ENCODE results near the gene SRC. TPM values are rescaled to one million over a fixed set of nuclear protein-coding genes. Genes with fewer than 3 reads are reported as not detected.

The SRC gene
- total RNA-seq, 4 donors from 2014 or later, result 18.8 to 39.5 (median 26.0) TPM

GRCh38 chr20:37351689-37352607, 6.0 kb downstream of the SRC start:
- H3K9me3 ChIP-seq, result no peaks in the 10 kb centered on the region
- DNase-seq (ENCODE audit: low spot score in 2 of 2), result no peak
- no peaks in the 10 kb centered on the region for H3K27me3 ChIP-seq
- H3K27ac ChIP-seq, result no peak overlapping the region
- no peak for TF ChIP-seq POLR2A (IDR thresholded peaks at IDR 0.05)
- TF ChIP-seq CTCF (IDR thresholded peaks at IDR 0.05), result no peak
- no peak for TF ChIP-seq EP300 (IDR thresholded peaks at IDR 0.05)
- TF ChIP-seq POLR2AphosphoS5 (IDR thresholded peaks at IDR 0.05), result no peak
- H3K4me1 ChIP-seq, result peaks cover 43% of the 10 kb centered on the region
- no peak overlapping the region for H3K4me3 ChIP-seq
- WGBS, result 84% methylated on average over 12 of the region's 12 CpGs
- no peaks in the 10 kb centered on the region for H3K36me3 ChIP-seq

- TF ChIP-seq EP300 (IDR thresholded peaks at IDR 0.05) (no peak), POLR2A (IDR thresholded peaks at IDR 0.05) (no peak), CTCF (IDR thresholded peaks at IDR 0.05) (no peak), POLR2AphosphoS5 (IDR thresholded peaks at IDR 0.05) (no peak)
- Histone ChIP-seq H3K4me1 (peaks cover 43% of the 10 kb centered on the region), H3K36me3 (no peaks in the 10 kb centered on the region), H3K27me3 (no peaks in the 10 kb centered on the region), H3K9me3 (no peaks in the 10 kb centered on the region), H3K4me3 (no peak overlapping the region), H3K27ac (no peak overlapping the region)
- WGBS, result 92% methylated on average over 11 of the region's 11 CpGs
- no peak for DNase-seq (ENCODE audit: low spot score in 2 of 2)
Measured at GRCh38 chr20:37352608-37352980, 6.7 kb downstream of the SRC start.

GRCh38 chr20:37353285-37353849, 7.4 kb downstream of the SRC start:
- DNase-seq (ENCODE audit: low spot score in 2 of 2), result no peak
- Histone ChIP-seq H3K4me1 (peaks cover 44% of the 10 kb centered on the region), H3K9me3 (no peaks in the 10 kb centered on the region), H3K27me3 (no peaks in the 10 kb centered on the region), H3K4me3 (no peak overlapping the region), H3K27ac (no peak overlapping the region), H3K36me3 (no peaks in the 10 kb centered on the region)
- 96% methylated on average over 11 of the region's 13 CpGs for WGBS
- TF ChIP-seq POLR2AphosphoS5 (IDR thresholded peaks at IDR 0.05), result no peak
- no peak for TF ChIP-seq EP300 (IDR thresholded peaks at IDR 0.05)
- no peak for TF ChIP-seq POLR2A (IDR thresholded peaks at IDR 0.05)
- TF ChIP-seq CTCF (IDR thresholded peaks at IDR 0.05), result no peak

GRCh38 chr20:37354210-37355195, 8.6 kb downstream of the SRC start:
- Histone ChIP-seq H3K27me3 (no peaks in the 10 kb centered on the region), H3K36me3 (no peaks in the 10 kb centered on the region), H3K9me3 (no peaks in the 10 kb centered on the region), H3K27ac (no peak overlapping the region), H3K4me1 (peaks cover 54% of the 10 kb centered on the region), H3K4me3 (no peak overlapping the region)
- 90% methylated on average over 13 of the region's 18 CpGs for WGBS
- DNase-seq (ENCODE audit: low spot score in 2 of 2), result peak in 1 of 2 donors; percentile 72
- TF ChIP-seq POLR2A (IDR thresholded peaks at IDR 0.05) (no peak), EP300 (IDR thresholded peaks at IDR 0.05) (no peak), POLR2AphosphoS5 (IDR thresholded peaks at IDR 0.05) (no peak), CTCF (IDR thresholded peaks at IDR 0.05) (no peak)

Data from suprapubic skin (tissue), 4 donors.